RWPE2 (cell line): ENCODE measurements around the gene CNTFR.

ENCODE experiments used
- ATAC-seq: fragments of 200-7000 bp; cut with Tn5 transposase; 3 replicates; pipeline ENCODE4 v1.9.1; 2021; ENCODE audit warnings: low read depth
- DNase-seq: peaks from one replicate; pipeline ENCODE4 v3.0.0-alpha.2; 2020; ENCODE audit warnings: low spot score
- H3K27ac ChIP-seq: fragments of 450-650 bp; 2 replicates; pipeline ENCODE4 v1.5.1; 2017; ENCODE audit warnings: mild to moderate bottlenecking; ENCODE audit not compliant: poor library complexity, severe bottlenecking
- H3K27me3 ChIP-seq: fragments of 250-450 bp; sonication (Bioruptor Pico); 2 replicates; pipeline ENCODE4 v1.5.1; 2021; ENCODE audit warnings: mild to moderate bottlenecking, moderate library complexity; ENCODE audit not compliant: insufficient read depth, poor library complexity, severe bottlenecking
- H3K36me3 ChIP-seq: fragments of 250-450 bp; sonication (Bioruptor Pico); 2 replicates; pipeline ENCODE4 v1.5.1; 2020; ENCODE audit warnings: low read depth, mild to moderate bottlenecking, moderate library complexity
- H3K4me1 ChIP-seq: fragments of 250-450 bp; sonication (Bioruptor Pico); 2 replicates; pipeline ENCODE4 v1.5.1; 2021; ENCODE audit warnings: mild to moderate bottlenecking, moderate library complexity; ENCODE audit not compliant: insufficient read depth, poor library complexity, severe bottlenecking
- H3K4me3 ChIP-seq: fragments of 250-450 bp; sonication (Bioruptor Pico); 2 replicates; pipeline ENCODE4 v1.5.1; 2021; ENCODE audit warnings: mild to moderate bottlenecking, moderate library complexity; ENCODE audit not compliant: severe bottlenecking
- H3K9me3 ChIP-seq: fragments of 250-450 bp; sonication (Bioruptor Pico); 2 replicates; pipeline ENCODE4 v1.5.1; 2021; ENCODE audit warnings: mild to moderate bottlenecking, moderate library complexity; ENCODE audit not compliant: severe bottlenecking
- CTCF ChIP-seq: fragments of 450-650 bp; IDR thresholded peaks from one replicate; pipeline ENCODE4 v1.5.1; 2017; ENCODE audit warnings: mild to moderate bottlenecking, moderate library complexity; ENCODE audit not compliant: poor library complexity, severe bottlenecking

Gene CNTFR

GRCh38 chr9:34574571-34574970 is 15.0 kb downstream of the CNTFR start:
- no peaks in the 10 kb centered on the region for H3K4me1 ChIP-seq
- ATAC-seq (no peak), DNase-seq (no peak)
- no peak overlapping the region for H3K4me3 ChIP-seq
- H3K27ac ChIP-seq: no peak overlapping the region
- H3K27me3 ChIP-seq: peaks cover 34% of the 10 kb centered on the region
- no peaks in the 10 kb centered on the region for H3K36me3 ChIP-seq
- TF ChIP-seq CTCF: no peak
- no peaks in the 10 kb centered on the region for H3K9me3 ChIP-seq

- Histone ChIP-seq H3K27ac (no peak overlapping the region), H3K27me3 (peaks cover 28% of the 10 kb centered on the region), H3K4me3 (no peak overlapping the region), H3K4me1 (no peaks in the 10 kb centered on the region), H3K9me3 (no peaks in the 10 kb centered on the region), H3K36me3 (no peaks in the 10 kb centered on the region)
- no peak for TF ChIP-seq CTCF
- no peak for DNase-seq
- no peak for ATAC-seq
Observed at GRCh38 chr9:34573599-34574325, 15.8 kb downstream of the CNTFR start.

GRCh38 chr9:34572628-34573027 is 16.9 kb downstream of the CNTFR start:
- no peak for TF ChIP-seq CTCF
- Histone ChIP-seq H3K27ac (no peak overlapping the region), H3K9me3 (no peaks in the 10 kb centered on the region), H3K4me1 (no peaks in the 10 kb centered on the region), H3K36me3 (no peaks in the 10 kb centered on the region), H3K4me3 (no peak overlapping the region), H3K27me3 (peaks cover 19% of the 10 kb centered on the region)
- DNase-seq (no peak), ATAC-seq (no peak)

GRCh38 chr9:34572092-34572491 is 17.4 kb downstream of the CNTFR start:
- Histone ChIP-seq H3K27me3 (peaks cover 14% of the 10 kb centered on the region), H3K27ac (no peak overlapping the region), H3K4me1 (no peaks in the 10 kb centered on the region), H3K36me3 (no peaks in the 10 kb centered on the region), H3K9me3 (no peaks in the 10 kb centered on the region), H3K4me3 (no peak overlapping the region)
- DNase-seq (no peak), ATAC-seq (no peak)
- TF ChIP-seq CTCF: no peak

GRCh38 chr9:34571481-34571810 is 18.1 kb downstream of the CNTFR start:
- no peaks in the 10 kb centered on the region for H3K9me3 ChIP-seq
- H3K36me3 ChIP-seq: no peaks in the 10 kb centered on the region
- DNase-seq (no peak), ATAC-seq (no peak)
- no peak overlapping the region for H3K4me3 ChIP-seq
- TF ChIP-seq CTCF: no peak
- peaks cover 7% of the 10 kb centered on the region for H3K27me3 ChIP-seq
- H3K4me1 ChIP-seq: no peaks in the 10 kb centered on the region
- no peak overlapping the region for H3K27ac ChIP-seq
